LHCN-M2 (cell line): ENCODE data around the gene PFDN1. TPM values are rescaled to one million over a fixed set of nuclear protein-coding genes. Genes with fewer than 3 reads are reported as not detected.
A peak's percentile ranks its signal among the peaks of the same experiment; 100 is the strongest.

Experiments used
- DNase-seq: peaks from one replicate; pipeline ENCODE4 v3.0.0-alpha.2; 2012; ENCODE audit warnings: low read depth
- total RNA-seq: library from RNA; depleted of rRNA; stranded (reverse); fragments of >200 nt; gene quantifications from 2 replicates; pipeline ENCODE4 v1.2.3, GENCODE V29; 2014

Gene PFDN1
- total RNA-seq, 1 experiment from 2014 or later, result 82.8 TPM

- DNase-seq, result no peak
Observed at GRCh38 chr5:140328036-140328764, 25.3 kb upstream of the PFDN1 start.

GRCh38 chr5:140327589-140327988 is 24.7 kb upstream of the PFDN1 start:
- peak; percentile 46 for DNase-seq

GRCh38 chr5:140325486-140325885 is 22.6 kb upstream of the PFDN1 start:
- DNase-seq, result no peak

GRCh38 chr5:140324617-140325241 is 21.8 kb upstream of the PFDN1 start:
- peak; percentile 61 for DNase-seq

- peak; percentile 26 for DNase-seq
Observed at GRCh38 chr5:140324041-140324600, 21.2 kb upstream of the PFDN1 start.

- peak; percentile 96 for DNase-seq
Observed at GRCh38 chr5:140322751-140323731, 20.1 kb upstream of the PFDN1 start.

GRCh38 chr5:140321796-140322195 is 18.9 kb upstream of the PFDN1 start:
- no peak for DNase-seq

- DNase-seq, result no peak
Observed at GRCh38 chr5:140319833-140320232, 16.9 kb upstream of the PFDN1 start.

- no peak for DNase-seq
Observed at GRCh38 chr5:140318792-140319191, 15.9 kb upstream of the PFDN1 start.

- peak; percentile 62 for DNase-seq
Observed at GRCh38 chr5:140317859-140318258, 15.0 kb upstream of the PFDN1 start.

- DNase-seq, result no peak
Observed at GRCh38 chr5:140312791-140313189, 9.9 kb upstream of the PFDN1 start.

GRCh38 chr5:140312067-140312790 is 9.3 kb upstream of the PFDN1 start:
- peak; percentile 69 for DNase-seq

- DNase-seq, result peak; percentile 78
Observed at GRCh38 chr5:140311011-140311467, 8.1 kb upstream of the PFDN1 start.

GRCh38 chr5:140310434-140310833 is 7.5 kb upstream of the PFDN1 start:
- DNase-seq, result no peak

GRCh38 chr5:140309706-140310249 is 6.9 kb upstream of the PFDN1 start:
- no peak for DNase-seq

- DNase-seq, result no peak
Observed at GRCh38 chr5:140305471-140305870, 2.6 kb upstream of the PFDN1 start.

GRCh38 chr5:140303966-140304365 is 1.1 kb upstream of the PFDN1 start:
- no peak for DNase-seq

- no peak for DNase-seq
Observed at GRCh38 chr5:140301136-140301535, 1.8 kb downstream of the PFDN1 start.

GRCh38 chr5:140299056-140299455 is 3.8 kb downstream of the PFDN1 start:
- no peak for DNase-seq

GRCh38 chr5:140298183-140298601 is 4.7 kb downstream of the PFDN1 start:
- peak; percentile 22 for DNase-seq

- DNase-seq, result no peak
Observed at GRCh38 chr5:140297283-140297682, 5.6 kb downstream of the PFDN1 start.
